OCI-LY3 (cell line): ENCODE measurements around the gene CTNND1.

Source experiments
- CTCF ChIP-seq: fragments of 200-600, 300-600 bp; sonication (generic); IDR thresholded peaks from 2 replicates; pipeline ENCODE4 v1.5.1; 2014; ENCODE audit warnings: antibody characterized with exemption, low read length, low read depth
- EZH2phosphoT487 ChIP-seq: fragments of 200-600 bp; shearing (Covaris generic); IDR thresholded peaks from 2 replicates; pipeline ENCODE4 v1.6.1; 2018; ENCODE audit warnings: antibody characterized with exemption, mixed run types, low read depth

DNA sequence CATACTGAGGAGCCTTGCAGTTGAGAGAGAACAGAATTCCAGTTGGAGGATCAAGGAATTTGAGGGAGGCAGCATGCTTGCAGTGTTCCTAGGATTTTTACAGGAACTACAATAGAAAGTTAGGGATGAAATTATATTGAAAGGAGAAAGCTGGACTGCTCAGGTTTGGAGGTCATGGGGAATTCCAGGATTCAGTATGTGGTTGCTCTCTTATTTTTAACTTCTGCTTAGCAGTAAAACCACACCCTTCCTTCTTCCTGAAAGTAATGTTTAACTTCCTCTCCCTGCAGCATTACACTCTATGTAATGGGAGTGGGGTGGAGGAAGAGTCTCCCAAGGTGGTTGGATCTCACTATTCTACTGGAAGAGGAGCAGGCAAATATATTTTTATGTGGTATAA is 31.3 kb downstream of the CTNND1 start:
- no peak for TF ChIP-seq CTCF
- no peak for TF ChIP-seq EZH2phosphoT487
